DLD1 (cell line): ENCODE data around the gene ZDHHC14.

Experiments
- in situ Hi-C: cut with HindIII; loops from 2 replicates; pipeline ENCODE4 v1.10.0; 2017; ENCODE audit warnings: low sequenced_read_pairs

ZDHHC14 gene

DNA sequence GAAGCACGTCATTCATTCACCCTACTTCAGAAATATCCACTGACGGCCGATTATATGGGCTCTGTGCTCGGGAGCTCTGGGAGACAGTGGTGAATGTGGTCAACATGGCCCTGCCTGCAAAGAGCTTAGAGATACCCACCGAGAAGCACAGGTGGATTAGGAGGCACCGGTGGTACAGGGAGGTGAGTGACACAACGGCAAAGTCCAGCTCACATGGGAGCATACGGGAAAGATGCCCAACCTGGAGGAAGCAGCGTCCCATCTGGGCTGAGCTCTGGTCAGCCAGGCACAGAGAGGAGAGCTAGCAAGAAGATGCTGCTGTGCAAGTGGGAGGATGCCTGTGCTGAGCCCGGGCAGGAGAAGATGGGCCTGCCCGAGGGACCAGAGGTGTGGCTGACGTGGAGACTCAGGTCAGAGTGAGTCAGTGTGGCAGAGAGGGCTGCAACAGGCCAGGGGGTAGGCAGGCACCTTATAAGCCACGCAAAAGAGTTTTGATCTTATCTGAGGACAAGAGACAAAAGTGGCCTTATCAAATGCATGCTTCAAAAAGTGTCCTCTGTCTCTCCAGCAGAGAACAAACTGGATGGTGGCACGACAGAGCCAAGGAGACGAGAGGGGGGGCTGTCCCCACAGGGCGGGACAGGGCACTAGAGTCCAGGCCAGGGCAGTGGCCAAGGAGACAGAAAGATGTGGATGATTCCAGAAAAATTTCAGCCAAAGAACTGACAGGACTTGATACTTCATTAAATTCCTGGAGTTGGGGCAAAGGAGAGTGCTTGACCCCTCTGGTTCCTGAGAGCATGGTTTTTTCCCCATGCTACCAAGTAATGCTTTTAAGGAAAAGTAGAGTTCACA is 227.5 kb downstream of the ZDHHC14 start:
- in situ Hi-C loops = no loop called here

DNA sequence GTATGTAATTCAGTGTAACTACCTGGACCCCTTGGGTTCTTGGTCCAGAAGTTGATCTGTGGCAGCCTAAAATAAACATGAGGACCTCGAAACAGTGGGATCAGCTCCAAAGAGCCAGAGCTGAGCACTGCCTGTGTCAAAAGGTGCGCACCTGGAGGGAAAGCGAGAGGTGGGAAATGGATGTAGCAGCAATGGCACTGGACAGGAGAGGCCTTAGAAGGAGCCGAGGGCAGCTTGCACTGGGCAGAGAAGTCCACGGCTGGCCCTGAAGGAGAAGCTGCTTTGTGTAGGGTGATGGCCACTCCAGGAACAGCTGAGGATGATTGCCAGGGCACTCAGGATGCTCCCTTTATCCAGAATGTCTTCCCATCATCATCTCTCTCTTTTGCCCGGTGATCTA is 228.1 kb downstream of the ZDHHC14 start:
- in situ Hi-C loops = no loop called here

DNA sequence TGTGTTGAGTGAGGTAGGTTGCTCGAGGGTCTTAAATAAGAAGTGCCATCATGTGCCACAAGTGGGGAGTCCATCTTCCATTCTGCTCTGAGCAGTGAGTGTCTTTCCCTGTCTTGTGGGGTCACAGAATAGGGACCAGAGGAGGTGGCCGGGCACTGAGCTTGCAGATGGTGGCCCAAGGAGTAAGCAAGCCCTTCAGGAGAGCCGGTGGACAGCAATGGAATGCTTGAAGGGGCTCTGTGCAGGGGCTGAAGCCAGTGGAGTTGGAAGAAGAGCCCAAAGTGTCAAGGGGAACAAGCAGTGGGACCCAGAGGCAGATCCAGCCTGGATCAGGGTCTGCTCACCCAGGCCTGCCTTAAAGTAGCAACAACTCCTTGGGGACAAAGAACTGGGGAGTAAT is 228.6 kb downstream of the ZDHHC14 start:
- in situ Hi-C loops = no loop called here

DNA sequence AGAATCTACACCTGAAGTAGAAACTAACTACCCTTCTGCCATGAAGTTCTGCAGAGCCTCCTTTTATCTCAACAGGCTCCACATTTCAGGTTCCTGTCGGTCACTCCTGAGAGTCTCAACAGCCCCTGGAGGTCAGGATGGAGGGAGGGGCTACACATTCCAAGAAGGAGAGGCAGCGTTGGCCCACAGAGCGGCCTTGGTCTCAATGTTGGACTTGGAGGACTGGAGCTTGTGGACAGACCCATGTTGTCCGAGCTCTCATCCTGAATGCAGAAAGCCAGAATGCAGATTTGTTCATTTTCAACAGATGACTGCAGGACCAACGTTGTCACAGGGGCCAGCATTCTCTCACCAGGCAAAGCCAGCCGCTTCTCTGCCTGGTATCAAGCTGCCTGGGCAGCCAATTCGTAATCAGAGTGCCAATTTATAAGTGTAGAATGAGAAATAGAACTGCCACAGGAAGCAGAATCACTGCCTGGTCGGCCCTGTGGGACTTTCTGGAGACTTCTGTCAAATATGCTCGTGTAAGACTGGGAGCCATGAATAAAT is 229.5 kb downstream of the ZDHHC14 start:
- in situ Hi-C loops = no loop called here

DNA sequence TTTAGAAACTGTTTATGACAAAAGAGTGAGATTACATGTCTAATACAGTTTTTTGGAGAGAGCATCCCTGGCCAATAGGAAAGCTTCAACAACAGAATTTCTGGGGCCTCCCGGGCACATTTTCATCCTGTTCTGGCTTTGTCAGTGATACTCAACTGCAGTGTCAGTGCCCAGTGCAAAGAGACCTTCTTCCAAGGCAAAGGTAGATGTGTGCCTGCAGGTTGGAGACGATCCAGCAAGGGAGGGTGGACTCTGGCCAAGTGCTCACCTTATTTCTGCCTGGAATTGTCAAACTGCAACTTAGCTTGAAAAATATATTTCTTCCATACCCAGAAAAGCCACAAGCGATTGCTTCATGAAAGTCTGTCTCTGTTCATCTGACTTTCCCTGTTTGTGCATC is 230.4 kb downstream of the ZDHHC14 start:
- in situ Hi-C loops = no loop called here

- in situ Hi-C loops = no loop called here
Measured at GRCh38 chr6:157613011-157613522, 232.1 kb downstream of the ZDHHC14 start.

DNA sequence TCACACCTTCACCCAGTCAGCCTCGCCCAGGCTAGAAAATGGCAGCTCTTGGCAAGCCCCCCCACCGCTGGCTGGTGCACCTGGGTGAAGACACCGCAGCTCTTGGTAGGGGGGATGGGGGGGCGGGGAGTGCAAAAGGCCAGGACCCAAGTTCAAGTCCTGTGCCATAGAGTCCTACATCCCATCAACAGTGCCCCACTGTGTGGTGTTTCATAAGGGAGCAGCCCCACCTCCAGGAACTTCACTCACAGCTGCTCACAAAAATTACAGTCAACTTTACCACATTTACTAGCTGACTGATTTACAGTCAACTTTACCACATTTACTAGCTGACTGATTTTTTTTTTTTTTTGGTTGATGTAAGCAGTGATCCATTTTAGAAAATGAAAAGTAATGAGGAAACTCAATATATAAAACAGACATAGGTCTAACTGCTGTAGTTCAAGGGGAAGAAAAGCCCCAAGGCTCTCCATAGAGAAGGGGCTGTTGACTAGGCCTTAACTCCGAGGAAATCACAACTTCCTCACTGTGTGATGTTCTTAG is 233.1 kb downstream of the ZDHHC14 start:
- in situ Hi-C loops = no loop called here

DNA sequence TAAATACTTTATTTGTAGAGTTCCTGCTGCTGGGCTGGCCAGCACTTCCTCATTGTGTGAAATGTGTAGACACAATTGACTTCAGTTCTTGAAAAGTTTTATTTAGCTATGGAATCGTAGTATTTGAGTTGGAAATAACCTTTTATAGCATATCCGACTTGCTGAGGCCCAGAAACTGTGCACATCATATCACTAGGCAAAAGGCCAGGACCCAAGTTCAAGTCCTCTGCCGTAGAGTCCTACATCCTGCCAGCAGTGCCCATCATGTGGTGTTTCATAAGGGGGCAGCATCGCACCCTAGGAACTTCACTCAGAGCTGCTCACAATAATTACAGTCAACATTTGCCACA is 234.4 kb downstream of the ZDHHC14 start:
- in situ Hi-C loops = no loop called here

DNA sequence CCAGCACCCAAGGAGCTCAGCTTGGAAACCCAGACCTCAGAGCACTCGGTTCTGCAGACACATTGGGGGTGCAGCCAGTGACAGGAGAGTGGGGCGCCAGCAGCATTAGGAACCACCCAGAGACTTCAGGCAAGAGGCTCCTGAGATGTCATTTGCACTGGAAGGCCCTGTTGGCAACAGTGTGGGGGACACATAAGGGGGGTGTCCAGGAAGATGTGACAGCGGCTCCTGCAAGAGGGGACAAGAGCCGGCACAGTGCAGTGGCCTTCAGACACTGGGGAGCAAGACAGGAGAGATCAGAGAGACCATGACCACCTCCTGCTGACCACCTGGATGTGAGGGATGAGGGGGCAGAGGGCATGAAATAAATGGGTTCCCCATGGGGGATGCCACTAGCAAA is 235.0 kb downstream of the ZDHHC14 start:
- in situ Hi-C loops = no loop called here

GRCh38 chr6:157620944-157621343 is 240.0 kb downstream of the ZDHHC14 start:
- in situ Hi-C loops = no loop called here

DNA sequence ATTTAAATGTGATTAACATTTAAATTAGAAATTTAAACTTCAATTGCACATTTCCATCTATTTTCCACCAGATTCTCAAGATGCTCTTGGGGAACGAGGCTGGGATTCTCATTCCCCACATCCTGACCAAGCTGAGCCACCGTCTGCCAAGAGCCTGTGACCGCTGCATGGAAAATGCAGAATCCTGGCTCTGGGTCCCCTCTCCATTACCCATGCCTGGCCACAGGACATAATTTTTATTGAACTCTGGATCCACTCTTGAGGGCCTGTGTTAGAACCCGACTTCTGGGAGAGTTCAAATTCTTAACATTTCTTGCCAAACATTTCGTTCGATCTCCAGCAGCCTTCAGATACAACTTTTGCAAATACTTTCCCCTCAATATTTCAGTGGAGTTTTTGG is 240.4 kb downstream of the ZDHHC14 start:
- in situ Hi-C loops = no loop called here

GRCh38 chr6:157622427-157622826 is 241.4 kb downstream of the ZDHHC14 start:
- in situ Hi-C loops = no loop called here

DNA sequence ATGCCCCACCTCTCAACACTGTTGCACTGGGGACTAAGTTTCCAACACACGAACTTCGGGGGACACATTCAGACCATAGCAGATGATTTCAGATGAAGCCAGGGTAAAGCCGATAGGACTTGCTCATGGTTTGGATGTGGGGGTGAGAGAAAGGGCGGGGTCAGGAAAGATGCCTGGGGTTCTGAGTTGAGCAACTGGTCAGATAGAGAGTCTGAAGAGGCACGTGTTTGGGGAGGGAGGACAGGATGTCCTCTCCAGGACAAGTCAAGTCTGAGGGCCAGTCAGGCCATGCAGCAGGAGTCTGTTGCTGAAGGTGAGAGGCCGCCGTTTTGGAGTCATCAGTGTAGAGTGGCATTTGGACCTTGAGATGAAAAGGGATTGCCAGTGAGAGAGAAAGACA is 244.1 kb downstream of the ZDHHC14 start:
- in situ Hi-C loops = no loop called here

DNA sequence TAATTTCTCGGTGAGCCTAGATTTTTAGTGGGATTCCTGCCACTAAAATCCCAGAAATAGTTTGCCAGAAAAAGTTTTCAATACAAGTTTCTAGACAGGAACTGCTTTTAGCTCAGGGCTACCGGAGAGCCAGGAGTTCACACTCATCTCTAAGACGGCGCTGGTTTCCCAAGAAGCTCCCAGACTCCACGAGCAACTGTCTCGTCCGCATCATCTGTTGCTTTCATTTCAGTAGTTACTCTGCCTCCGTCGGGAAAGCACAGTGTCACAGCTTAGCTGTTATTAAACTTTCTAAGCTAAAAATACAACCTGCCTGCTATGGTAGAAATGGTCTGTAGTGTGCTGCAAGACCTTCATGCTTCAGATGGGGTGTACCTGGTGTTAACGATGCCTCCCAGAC is 244.8 kb downstream of the ZDHHC14 start:
- in situ Hi-C loops = no loop called here

- in situ Hi-C loops = no loop called here
Measured at GRCh38 chr6:157627195-157627966, 246.4 kb downstream of the ZDHHC14 start.

- in situ Hi-C loops = no loop called here
Measured at GRCh38 chr6:157628463-157628862, 247.5 kb downstream of the ZDHHC14 start.

- in situ Hi-C loops = no loop called here
Measured at GRCh38 chr6:157629220-157629619, 248.2 kb downstream of the ZDHHC14 start.

- in situ Hi-C loops = no loop called here
Measured at GRCh38 chr6:157630463-157631080, 249.6 kb downstream of the ZDHHC14 start.

- in situ Hi-C loops = no loop called here
Measured at GRCh38 chr6:157631412-157631811, 250.4 kb downstream of the ZDHHC14 start.

DNA sequence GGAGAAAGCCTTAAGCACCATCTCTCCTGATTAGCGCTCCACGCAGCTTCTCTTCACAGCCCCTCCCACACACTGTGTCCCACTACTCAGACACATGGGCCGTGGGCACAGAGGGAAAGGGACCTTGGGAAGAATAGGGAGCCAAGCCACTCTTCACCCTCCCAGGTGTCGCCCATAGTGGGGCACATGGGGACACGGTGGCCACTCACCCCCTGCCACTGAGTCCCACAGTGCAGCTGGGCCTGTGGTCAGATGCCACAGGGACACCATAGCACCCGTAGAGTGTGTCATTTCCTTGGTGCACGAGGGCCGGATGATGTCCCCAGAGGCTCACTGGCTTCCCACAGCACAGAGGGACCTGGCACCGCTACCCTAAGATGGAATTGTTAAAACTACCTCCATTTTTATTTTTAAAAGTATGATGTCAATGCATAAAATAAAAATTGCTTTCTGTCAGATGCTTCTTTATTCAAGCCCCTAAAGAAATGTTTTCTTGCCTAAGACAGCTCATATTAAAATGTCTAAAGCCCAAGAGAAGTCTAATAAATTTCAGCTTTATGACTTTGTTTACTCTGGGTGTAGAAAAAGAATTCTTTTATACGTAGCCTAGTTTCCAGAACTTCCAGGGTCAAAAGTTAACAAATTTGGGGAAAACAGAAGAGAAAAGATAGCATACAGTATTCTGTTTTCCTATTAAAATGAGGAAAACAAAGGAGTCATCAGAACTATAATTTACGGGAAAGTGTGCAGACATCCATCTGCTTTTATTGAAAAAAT is 251.0 kb downstream of the ZDHHC14 start:
- in situ Hi-C loops = no loop called here
